ENCODE results near the gene ZNF609.

Gene ZNF609

DNA sequence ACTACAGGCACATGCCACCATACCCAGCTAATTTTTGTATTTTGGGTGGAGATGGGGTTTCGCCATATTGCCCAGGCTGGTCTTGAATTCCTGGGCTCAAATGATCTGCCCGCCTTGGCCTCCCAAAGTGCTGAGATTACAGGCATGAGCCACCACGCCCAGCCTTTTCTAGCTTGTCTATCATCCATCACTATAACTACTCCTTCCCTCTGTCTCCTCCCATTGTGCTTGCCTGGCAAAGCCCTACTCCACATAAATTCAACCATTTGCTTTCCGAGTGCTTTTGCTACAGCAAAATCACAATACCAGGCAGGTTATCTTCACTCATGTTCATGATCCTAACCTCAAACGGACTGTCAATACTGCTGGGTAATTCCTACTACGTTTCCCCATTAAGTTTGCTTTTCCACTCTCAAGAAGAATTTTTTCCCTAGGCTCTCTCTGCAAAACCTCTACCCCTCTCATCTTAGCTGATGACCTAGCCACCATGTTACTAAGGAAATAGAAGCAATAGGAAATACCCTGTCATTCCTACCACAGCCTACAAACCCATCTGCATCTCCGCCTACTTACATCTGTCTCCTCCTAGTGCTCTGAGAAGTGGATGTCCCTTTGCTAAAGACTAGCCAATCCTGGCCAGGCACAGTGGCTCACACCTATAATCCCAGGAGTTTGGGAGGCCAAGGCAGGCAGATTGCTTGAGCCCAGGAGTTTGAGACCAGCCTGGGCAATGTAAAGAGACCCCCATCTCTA is 250.5 kb downstream of the ZNF609 start:
- Histone ChIP-seq H4K8ac (ENCODE audit: low read depth, low read length) (no peak overlapping the region), H2AK5ac (ENCODE audit: low read length) (no peak overlapping the region), H3K4me3 (ENCODE audit: low read length) (no peak overlapping the region), H4K5ac (ENCODE audit: low read length) (no peak overlapping the region), H3K36me3 (ENCODE audit: control insufficient read depth, insufficient read depth, low read length) (peaks cover 8% of the 10 kb centered on the region), H3K4ac (ENCODE audit: low read depth, low read length) (no peak overlapping the region), H2BK15ac (replicated peaks; ENCODE audit: low read depth) (no peak overlapping the region), H3K27me3 (ENCODE audit: insufficient read depth, low read length, poor library complexity) (no peaks in the 10 kb centered on the region), H2BK120ac (ENCODE audit: low read depth, low read length) (no peak overlapping the region), H3K27ac (ENCODE audit: low read depth, low read length) (no peak overlapping the region), H3K4me1 (ENCODE audit: control insufficient read depth, low read depth, low read length) (no peaks in the 10 kb centered on the region), H3K79me2 (ENCODE audit: control insufficient read depth, insufficient read depth, low read length) (no peaks in the 10 kb centered on the region), H3K9ac (ENCODE audit: low read length) (no peak overlapping the region), H3K79me1 (ENCODE audit: low read length) (peaks cover 1% of the 10 kb centered on the region), H3K18ac (ENCODE audit: low read length) (no peak overlapping the region), H3K56ac (ENCODE audit: low read length) (no peak overlapping the region), H3K4me2 (ENCODE audit: low read length) (no peak overlapping the region), H2BK5ac (ENCODE audit: low read length) (no peak overlapping the region), H3K23ac (ENCODE audit: low read length) (no peak overlapping the region)
- no peak for DNase-seq
- no CpG with 5 or more reads among the region's 7 CpGs for WGBS (ENCODE audit: extremely low coverage, insufficient coverage, low lambda C conversion rate)

DNA sequence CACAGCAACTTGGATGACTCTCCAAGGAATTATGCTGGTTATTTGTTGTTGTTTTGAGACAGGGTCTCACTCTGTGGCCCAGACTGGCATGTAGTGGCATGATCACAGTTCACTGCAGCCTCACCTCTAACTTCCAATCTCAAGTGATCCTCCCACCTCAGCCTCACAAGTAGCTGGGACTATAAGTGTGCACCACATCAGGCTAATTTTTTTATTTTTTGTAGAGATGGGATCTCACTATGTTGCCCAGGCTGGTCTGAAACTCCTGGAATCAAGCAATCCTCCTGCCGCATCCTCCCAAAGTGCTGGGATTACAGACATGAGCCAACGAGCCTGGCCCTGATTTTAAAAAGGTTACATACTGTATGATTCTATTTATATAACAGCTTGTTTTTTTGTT is 252.0 kb downstream of the ZNF609 start:
- WGBS (ENCODE audit: extremely low coverage, insufficient coverage, low lambda C conversion rate): no CpG with 5 or more reads among the region's 2 CpGs

DNA sequence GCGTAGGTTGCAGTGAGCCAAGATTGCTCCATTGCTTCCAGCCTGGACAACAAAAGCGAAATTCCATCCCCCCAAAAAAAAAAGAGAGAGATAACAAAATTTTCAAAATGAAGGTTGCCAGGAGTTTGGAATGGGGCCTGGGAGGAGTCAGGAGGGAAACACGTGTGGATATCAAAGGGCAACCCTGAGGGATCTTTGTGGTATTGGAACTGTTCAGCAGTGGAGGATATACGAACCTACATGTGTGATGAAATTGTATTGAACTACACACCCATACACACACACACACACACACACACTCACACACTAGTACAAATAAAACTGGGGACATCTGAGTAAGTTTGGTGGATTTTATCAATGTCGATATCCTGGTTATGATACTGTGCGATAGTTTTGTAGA is 253.2 kb downstream of the ZNF609 start:
- Histone ChIP-seq H3K56ac (ENCODE audit: low read length) (no peak overlapping the region), H3K4me1 (ENCODE audit: control insufficient read depth, low read depth, low read length) (no peaks in the 10 kb centered on the region), H4K8ac (ENCODE audit: low read depth, low read length) (no peak overlapping the region), H2AK5ac (ENCODE audit: low read length) (no peak overlapping the region), H3K23ac (ENCODE audit: low read length) (no peak overlapping the region), H3K4me3 (ENCODE audit: low read length) (no peak overlapping the region), H3K36me3 (ENCODE audit: control insufficient read depth, insufficient read depth, low read length) (peaks cover 15% of the 10 kb centered on the region), H3K27me3 (ENCODE audit: insufficient read depth, low read length, poor library complexity) (no peaks in the 10 kb centered on the region), H3K4me2 (ENCODE audit: low read length) (no peak overlapping the region), H2BK15ac (replicated peaks; ENCODE audit: low read depth) (no peak overlapping the region), H3K18ac (ENCODE audit: low read length) (no peak overlapping the region), H3K79me1 (ENCODE audit: low read length) (no peaks in the 10 kb centered on the region), H3K9ac (ENCODE audit: low read length) (no peak overlapping the region), H3K27ac (ENCODE audit: low read depth, low read length) (no peak overlapping the region), H3K79me2 (ENCODE audit: control insufficient read depth, insufficient read depth, low read length) (no peaks in the 10 kb centered on the region), H2BK5ac (ENCODE audit: low read length) (no peak overlapping the region), H2BK120ac (ENCODE audit: low read depth, low read length) (no peak overlapping the region), H3K4ac (ENCODE audit: low read depth, low read length) (no peak overlapping the region), H4K5ac (ENCODE audit: low read length) (no peak overlapping the region)
- no CpG with 5 or more reads among the region's 6 CpGs for WGBS (ENCODE audit: extremely low coverage, insufficient coverage, low lambda C conversion rate)
- no peak for DNase-seq

More for the DNA sequence above, 252.0 kb downstream of the ZNF609 start:
- H3K4me2 ChIP-seq (ENCODE audit: low read length): no peak overlapping the region
- peaks cover 14% of the 10 kb centered on the region for H3K36me3 ChIP-seq (ENCODE audit: control insufficient read depth, insufficient read depth, low read length)
- no peaks in the 10 kb centered on the region for H3K79me2 ChIP-seq (ENCODE audit: control insufficient read depth, insufficient read depth, low read length)
- no peaks in the 10 kb centered on the region for H3K79me1 ChIP-seq (ENCODE audit: low read length)
- H3K27me3 ChIP-seq (ENCODE audit: insufficient read depth, low read length, poor library complexity): no peaks in the 10 kb centered on the region
- no peak overlapping the region for H2BK120ac ChIP-seq (ENCODE audit: low read depth, low read length)
- H3K9ac ChIP-seq (ENCODE audit: low read length): no peak overlapping the region
- no peak overlapping the region for H2BK5ac ChIP-seq (ENCODE audit: low read length)
- no peak overlapping the region for H3K56ac ChIP-seq (ENCODE audit: low read length)
- H3K18ac ChIP-seq (ENCODE audit: low read length): no peak overlapping the region
- H4K8ac ChIP-seq (ENCODE audit: low read depth, low read length): no peak overlapping the region
- H3K4me3 ChIP-seq (ENCODE audit: low read length): no peak overlapping the region
- no peak for DNase-seq
- H3K4me1 ChIP-seq (ENCODE audit: control insufficient read depth, low read depth, low read length): no peaks in the 10 kb centered on the region
- no peak overlapping the region for H3K27ac ChIP-seq (ENCODE audit: low read depth, low read length)
- no peak overlapping the region for H2AK5ac ChIP-seq (ENCODE audit: low read length)
- H3K23ac ChIP-seq (ENCODE audit: low read length): no peak overlapping the region
- no peak overlapping the region for H3K4ac ChIP-seq (ENCODE audit: low read depth, low read length)
- no peak overlapping the region for H2BK15ac ChIP-seq (replicated peaks; ENCODE audit: low read depth)
- no peak overlapping the region for H4K5ac ChIP-seq (ENCODE audit: low read length)

DNA sequence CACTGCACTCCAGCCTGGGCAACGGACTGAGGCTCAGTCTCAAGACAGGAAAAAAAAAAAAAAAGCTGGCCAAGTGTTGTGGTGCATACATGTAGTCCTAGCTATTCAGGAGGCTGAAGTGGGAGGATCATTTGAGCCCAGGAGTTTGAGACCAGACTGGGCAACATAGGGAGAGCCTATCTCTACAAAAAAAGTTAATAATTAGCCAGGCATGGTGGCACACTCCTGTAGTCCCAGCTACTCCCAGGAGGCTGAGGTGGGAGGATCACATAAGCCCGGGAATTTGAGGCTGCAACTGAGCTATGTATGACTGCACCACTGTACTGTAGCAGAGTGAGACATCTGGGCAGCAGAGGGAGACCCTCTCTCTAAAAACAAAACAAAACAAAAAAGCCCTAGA is 256.1 kb downstream of the ZNF609 start:
- no peaks in the 10 kb centered on the region for H3K27me3 ChIP-seq (ENCODE audit: insufficient read depth, low read length, poor library complexity)
- H3K79me2 ChIP-seq (ENCODE audit: control insufficient read depth, insufficient read depth, low read length): peaks cover 7% of the 10 kb centered on the region
- H3K4me2 ChIP-seq (ENCODE audit: low read length): no peak overlapping the region
- H3K27ac ChIP-seq (ENCODE audit: low read depth, low read length): no peak overlapping the region
- H3K79me1 ChIP-seq (ENCODE audit: low read length): peaks cover 4% of the 10 kb centered on the region
- H3K23ac ChIP-seq (ENCODE audit: low read length): no peak overlapping the region
- H4K5ac ChIP-seq (ENCODE audit: low read length): no peak overlapping the region
- no peak overlapping the region for H3K18ac ChIP-seq (ENCODE audit: low read length)
- no peak overlapping the region for H2BK120ac ChIP-seq (ENCODE audit: low read depth, low read length)
- no peaks in the 10 kb centered on the region for H3K4me1 ChIP-seq (ENCODE audit: control insufficient read depth, low read depth, low read length)
- no peak overlapping the region for H3K9ac ChIP-seq (ENCODE audit: low read length)
- no peak overlapping the region for H2BK5ac ChIP-seq (ENCODE audit: low read length)
- peaks cover 17% of the 10 kb centered on the region for H3K36me3 ChIP-seq (ENCODE audit: control insufficient read depth, insufficient read depth, low read length)
- no peak overlapping the region for H4K8ac ChIP-seq (ENCODE audit: low read depth, low read length)
- H2BK15ac ChIP-seq (replicated peaks; ENCODE audit: low read depth): no peak overlapping the region
- H3K4me3 ChIP-seq (ENCODE audit: low read length): no peak overlapping the region
- DNase-seq: no peak
- no peak overlapping the region for H2AK5ac ChIP-seq (ENCODE audit: low read length)
- H3K4ac ChIP-seq (ENCODE audit: low read depth, low read length): no peak overlapping the region
- WGBS (ENCODE audit: extremely low coverage, insufficient coverage, low lambda C conversion rate): no CpG with 5 or more reads among the region's 2 CpGs
- no peak overlapping the region for H3K56ac ChIP-seq (ENCODE audit: low read length)

DNA sequence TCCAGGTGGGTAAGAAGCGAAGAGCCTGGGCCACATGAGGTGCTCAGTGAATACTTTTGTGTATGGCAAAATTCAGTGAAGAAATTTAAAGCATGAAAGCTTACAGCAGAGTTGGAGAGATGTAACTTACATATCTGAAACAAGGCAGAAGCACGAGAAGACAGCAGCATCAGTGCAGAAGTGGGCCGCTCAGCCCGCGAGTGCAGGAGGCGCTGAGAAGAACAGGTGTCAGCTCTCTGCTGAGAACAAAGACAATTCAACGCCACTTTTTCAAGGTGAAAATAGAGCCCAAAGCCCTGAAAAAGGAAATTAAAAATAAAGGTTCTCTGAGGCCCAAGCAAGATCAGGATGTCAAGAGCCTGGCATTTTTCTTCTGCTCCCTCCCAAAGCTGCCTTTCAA is 256.8 kb downstream of the ZNF609 start:
- Histone ChIP-seq H3K9ac (ENCODE audit: low read length) (no peak overlapping the region), H4K8ac (ENCODE audit: low read depth, low read length) (no peak overlapping the region), H3K27ac (ENCODE audit: low read depth, low read length) (no peak overlapping the region), H3K4me3 (ENCODE audit: low read length) (no peak overlapping the region), H2BK5ac (ENCODE audit: low read length) (no peak overlapping the region), H2AK5ac (ENCODE audit: low read length) (no peak overlapping the region), H3K56ac (ENCODE audit: low read length) (no peak overlapping the region), H3K4ac (ENCODE audit: low read depth, low read length) (no peak overlapping the region), H4K5ac (ENCODE audit: low read length) (no peak overlapping the region), H2BK120ac (ENCODE audit: low read depth, low read length) (no peak overlapping the region), H3K4me1 (ENCODE audit: control insufficient read depth, low read depth, low read length) (no peaks in the 10 kb centered on the region), H3K18ac (ENCODE audit: low read length) (no peak overlapping the region), H2BK15ac (replicated peaks; ENCODE audit: low read depth) (no peak overlapping the region), H3K79me2 (ENCODE audit: control insufficient read depth, insufficient read depth, low read length) (peaks cover 9% of the 10 kb centered on the region), H3K36me3 (ENCODE audit: control insufficient read depth, insufficient read depth, low read length) (peaks cover 16% of the 10 kb centered on the region), H3K23ac (ENCODE audit: low read length) (no peak overlapping the region), H3K27me3 (ENCODE audit: insufficient read depth, low read length, poor library complexity) (no peaks in the 10 kb centered on the region), H3K79me1 (ENCODE audit: low read length) (peaks cover 4% of the 10 kb centered on the region), H3K4me2 (ENCODE audit: low read length) (no peak overlapping the region)
- WGBS (ENCODE audit: extremely low coverage, insufficient coverage, low lambda C conversion rate): no CpG with 5 or more reads among the region's 7 CpGs
- DNase-seq: no peak

Measured in mesendoderm (in vitro differentiated cells).